GM19240 (cell line): Measurements from ENCODE around the gene DNAH17.
"Not testable (repeated sequence)": the region's sequence is repeated elsewhere in the genome, so short reads cannot be mapped to it uniquely, and the experiment has no call there.

Experiments
- DNase-seq: peaks from one replicate; pipeline ENCODE4 v3.0.0; 2011; ENCODE audit warnings: low spot score; ENCODE audit not compliant: insufficient read length

The DNAH17 gene

GRCh38 chr17:78526231-78527025, 50.8 kb downstream of the DNAH17 start:
- DNase-seq: no peak

GRCh38 chr17:78525511-78526160, 51.6 kb downstream of the DNAH17 start:
- DNase-seq: no peak

GRCh38 chr17:78524870-78525510, 52.2 kb downstream of the DNAH17 start:
- no peak for DNase-seq

- no peak for DNase-seq
These were observed 53.1 kb downstream of the DNAH17 start for GRCh38 chr17:78523934-78524655.

GRCh38 chr17:78522031-78522809, 55.0 kb downstream of the DNAH17 start:
- DNase-seq: no peak

GRCh38 chr17:78517421-78517820, 59.8 kb downstream of the DNAH17 start:
- no peak for DNase-seq

GRCh38 chr17:78515480-78515879, 61.7 kb downstream of the DNAH17 start:
- no peak for DNase-seq

- DNase-seq: no peak
These were observed 62.7 kb downstream of the DNAH17 start for GRCh38 chr17:78514521-78514920.

GRCh38 chr17:78512976-78513375, 64.2 kb downstream of the DNAH17 start:
- DNase-seq: no peak

GRCh38 chr17:78510141-78511075, 66.8 kb downstream of the DNAH17 start:
- DNase-seq: no peak

- DNase-seq: no peak
These were observed 69.7 kb downstream of the DNAH17 start for GRCh38 chr17:78507526-78507925.

- DNase-seq: no peak
These were observed 70.5 kb downstream of the DNAH17 start for GRCh38 chr17:78506454-78507309.

GRCh38 chr17:78504156-78504925, 72.9 kb downstream of the DNAH17 start:
- no peak for DNase-seq

- not testable (repeated sequence) for DNase-seq
These were observed 73.8 kb downstream of the DNAH17 start for GRCh38 chr17:78503388-78503787.

GRCh38 chr17:78502611-78503148, 74.5 kb downstream of the DNAH17 start:
- no peak for DNase-seq

GRCh38 chr17:78501241-78502036, 75.8 kb downstream of the DNAH17 start:
- no peak for DNase-seq

GRCh38 chr17:78500806-78501205, 76.4 kb downstream of the DNAH17 start:
- DNase-seq: no peak
